Testis (tissue), 2 donors: ENCODE measurements around the gene EBLN1.

ENCODE experiments used
- CTCF ChIP-seq, 3 experiments: fragments of 450-650 bp in 2 of 3; fragments of 200-600 bp in 1 of 3; sonication (generic) in 1 of 3; IDR thresholded peaks; one replicate each; pipeline ENCODE4 v1.5.1; 2016 to 2019; ENCODE audit warnings: antibody characterized with exemption in 3 of 3, mild to moderate bottlenecking in 2 of 3, moderate library complexity in 1 of 3
- POLR2A ChIP-seq: fragments of 450-650 bp; IDR thresholded peaks from one replicate; pipeline ENCODE4 v1.6.1; 2017; ENCODE audit warnings: antibody characterized with exemption, mild to moderate bottlenecking, moderate library complexity

- no peak for TF ChIP-seq CTCF (IDR thresholded peaks at IDR 0.05)
- TF ChIP-seq POLR2A = no peak
Observed at GRCh38 chr10:22159979-22160378, 57.8 kb downstream of the EBLN1 start.
